HG02588 (cell line): ENCODE measurements around the gene MAGI2.

Experiments used
- ATAC-seq: cut with Tn5 transposase; IDR thresholded peaks from one replicate; pipeline ENCODE4 v1.9.1; 2021; ENCODE audit warnings: mild to moderate bottlenecking, moderate library complexity; ENCODE audit not compliant: unreplicated experiment

The MAGI2 gene

DNA sequence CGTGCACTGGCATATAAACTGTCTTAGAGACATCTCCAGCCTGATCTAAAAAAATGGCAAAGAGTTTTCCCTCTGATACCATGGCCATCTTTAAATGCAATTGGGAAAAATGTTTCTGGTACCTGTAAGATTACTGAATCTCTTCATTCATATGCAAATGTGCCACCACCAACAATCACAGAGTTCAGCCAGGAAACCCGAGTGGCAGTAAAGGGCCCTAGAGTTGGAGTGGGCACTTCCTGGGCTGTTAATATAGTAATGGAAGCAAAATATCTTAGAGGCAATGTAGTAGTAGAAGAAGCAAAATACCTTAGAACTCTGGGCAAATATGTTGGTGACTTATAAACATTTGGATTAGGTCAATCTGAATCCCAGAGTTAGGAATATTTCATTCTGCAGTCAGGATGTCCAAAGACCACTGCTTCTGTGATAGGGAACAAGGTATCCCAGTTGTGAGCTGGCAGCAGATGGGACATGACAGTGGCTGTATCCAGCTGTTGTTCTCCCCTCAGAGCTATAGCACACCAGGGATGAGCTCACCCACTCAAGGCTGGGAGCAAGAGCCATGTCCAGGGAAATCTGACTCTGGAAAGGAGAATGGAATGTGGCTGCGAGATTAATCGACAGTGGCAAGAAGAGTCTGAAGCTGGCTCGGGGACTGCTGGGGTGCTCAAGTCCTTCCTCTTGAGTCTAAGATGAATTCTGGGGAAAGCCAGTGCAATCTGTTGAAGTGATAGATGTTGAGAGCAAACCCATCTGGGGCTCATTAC is 1322.8 kb downstream of the MAGI2 start:
- ATAC-seq: no peak

GRCh38 chr7:78129865-78130264 is 1323.6 kb downstream of the MAGI2 start:
- ATAC-seq: no peak

GRCh38 chr7:78127009-78127408 is 1326.5 kb downstream of the MAGI2 start:
- no peak for ATAC-seq

DNA sequence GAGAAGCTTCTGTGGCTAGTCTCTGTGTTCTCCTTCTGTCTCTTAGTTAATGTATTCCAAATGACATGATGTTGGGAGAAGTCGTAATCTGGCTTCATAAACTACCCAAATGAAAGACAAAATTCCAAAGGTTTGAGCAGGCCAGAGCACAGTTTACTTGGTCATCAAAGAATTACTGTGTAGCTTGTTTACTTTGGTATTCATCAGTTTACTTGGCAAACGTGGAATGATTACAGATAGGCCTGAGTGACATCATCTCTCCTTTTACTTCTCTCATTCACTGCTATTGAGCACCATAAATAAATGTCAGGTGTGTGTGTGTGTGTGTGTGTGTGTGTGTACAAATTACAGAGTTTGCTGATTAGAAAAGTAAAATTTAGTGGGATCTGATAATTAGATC is 1327.6 kb downstream of the MAGI2 start:
- ATAC-seq: no peak

GRCh38 chr7:78124216-78124615 is 1329.3 kb downstream of the MAGI2 start:
- no peak for ATAC-seq

DNA sequence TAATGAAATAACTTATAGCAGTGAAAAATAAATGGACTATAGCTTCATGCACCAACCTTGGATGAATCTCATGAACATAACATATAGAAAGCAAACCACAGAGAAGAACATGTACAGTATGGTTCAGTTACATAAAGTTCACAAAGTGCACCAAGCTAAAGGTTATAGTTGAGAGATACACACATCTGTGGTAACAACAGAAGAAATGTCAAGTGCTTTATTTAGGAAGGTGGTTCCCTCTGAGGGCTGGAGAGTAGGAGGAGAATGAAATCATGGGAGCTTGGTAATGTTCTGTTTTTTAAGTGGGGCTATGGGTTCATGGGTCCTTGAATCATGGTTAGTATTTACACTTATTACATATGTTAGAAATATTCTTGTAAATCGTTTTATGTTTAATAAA is 1331.6 kb downstream of the MAGI2 start:
- no peak for ATAC-seq

DNA sequence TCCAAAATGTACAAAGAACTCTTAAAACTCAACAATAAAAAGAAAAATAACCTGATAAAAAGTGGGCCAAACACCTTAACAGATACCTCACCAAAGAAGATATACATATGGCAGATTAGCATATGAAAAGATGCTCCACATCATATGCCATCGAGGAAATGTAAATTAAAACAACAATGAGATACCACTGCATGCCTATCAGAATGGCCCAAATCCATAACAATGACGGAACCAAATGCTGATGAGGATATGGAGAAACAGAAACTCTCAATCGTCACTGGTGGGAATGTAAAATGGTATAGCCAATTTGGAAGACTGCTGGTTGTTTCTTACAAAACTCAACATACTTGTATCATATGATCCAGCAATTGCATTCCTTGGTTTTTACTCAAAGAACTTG is 1335.0 kb downstream of the MAGI2 start:
- ATAC-seq: no peak

DNA sequence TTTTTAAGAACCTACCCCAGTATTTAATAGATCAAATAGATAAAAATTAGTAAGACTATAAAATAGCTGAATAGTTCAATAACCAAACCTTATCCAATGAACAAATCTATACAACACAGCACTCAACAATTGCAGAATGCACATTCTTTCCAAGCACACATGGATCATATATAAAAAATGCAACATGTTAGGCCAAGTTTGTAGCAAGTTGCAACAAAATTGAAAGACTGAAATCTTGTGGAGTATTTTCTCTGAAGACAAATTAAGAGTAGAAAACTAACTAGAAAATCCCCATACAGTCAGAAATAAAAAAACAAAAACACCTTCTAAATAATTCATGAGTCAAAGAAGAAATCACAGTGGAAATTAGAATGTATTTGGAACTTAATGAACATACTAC is 1337.6 kb downstream of the MAGI2 start:
- ATAC-seq: no peak

GRCh38 chr7:78114993-78115392 is 1338.5 kb downstream of the MAGI2 start:
- ATAC-seq: no peak

GRCh38 chr7:78112488-78112887 is 1341.0 kb downstream of the MAGI2 start:
- no peak for ATAC-seq

DNA sequence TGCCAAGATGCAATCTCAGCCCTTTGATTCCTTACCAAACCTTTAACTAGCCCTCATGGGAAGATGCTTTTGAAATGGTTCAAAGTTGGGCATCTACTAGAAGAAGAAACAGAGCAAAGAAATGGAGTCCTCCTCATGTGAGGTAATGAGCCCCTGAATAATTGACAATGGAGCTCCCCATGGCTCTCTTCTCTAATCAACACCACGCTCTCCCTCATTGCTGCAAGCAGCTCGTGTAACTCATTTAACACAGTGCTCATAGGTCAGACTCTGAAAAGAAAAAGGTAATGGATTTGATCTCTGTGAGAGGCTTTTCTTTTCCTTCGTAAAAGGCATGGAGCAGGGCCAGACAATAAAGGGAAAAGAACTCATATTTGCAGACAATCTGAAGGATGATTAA is 1342.1 kb downstream of the MAGI2 start:
- ATAC-seq: no peak

- no peak for ATAC-seq
Measured at GRCh38 chr7:78103475-78103874, 1350.0 kb downstream of the MAGI2 start.

GRCh38 chr7:78101076-78101475 is 1352.4 kb downstream of the MAGI2 start:
- ATAC-seq: no peak

DNA sequence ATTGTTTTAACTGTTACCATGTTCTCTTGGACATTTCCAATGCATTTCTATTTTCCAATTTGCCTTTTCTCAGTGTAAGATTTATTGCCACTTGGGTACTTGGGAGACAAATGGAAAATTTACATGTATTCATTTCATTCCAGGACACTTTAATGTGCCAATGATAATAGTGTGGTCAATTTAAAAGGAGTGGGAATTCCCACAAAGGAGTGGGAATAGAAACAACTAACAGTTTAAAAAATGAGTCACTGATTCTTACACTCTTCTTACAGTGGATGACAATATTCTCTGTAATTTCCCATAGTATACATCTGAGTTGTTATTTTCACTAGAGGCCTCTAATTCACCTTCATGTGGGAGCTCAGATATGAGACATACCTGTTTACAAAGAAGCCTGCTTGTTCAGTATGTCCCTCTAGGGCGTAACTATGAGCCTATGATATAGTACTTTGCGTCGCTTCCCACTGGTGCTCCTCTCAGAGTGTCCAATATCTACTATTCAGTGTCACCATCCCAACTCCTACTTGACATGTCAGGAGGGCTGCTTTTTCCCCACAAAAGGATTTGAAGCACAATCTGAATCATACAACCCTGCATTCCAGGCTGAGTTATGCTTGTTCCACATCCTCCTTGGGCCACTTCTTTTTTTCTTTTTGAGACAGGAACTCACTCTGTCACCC is 1353.6 kb downstream of the MAGI2 start:
- ATAC-seq: no peak

DNA sequence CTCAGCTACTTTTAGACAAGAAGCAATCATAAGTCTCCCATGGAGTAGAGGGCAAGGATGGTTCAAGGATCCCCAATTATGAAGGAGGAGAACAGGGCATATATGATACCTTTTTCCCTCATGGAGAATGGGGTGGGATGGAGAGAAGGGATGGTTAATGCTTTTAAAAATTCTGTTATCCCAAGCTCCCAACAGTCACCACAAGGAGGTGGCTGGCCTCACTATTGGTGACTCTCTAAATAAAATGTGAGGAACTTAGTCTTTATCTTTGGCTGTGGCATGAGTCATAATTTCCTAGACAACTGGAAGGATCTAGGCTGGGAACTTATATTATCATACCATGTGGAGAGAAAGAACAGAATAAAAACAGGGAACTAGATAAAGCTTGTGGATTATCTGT is 1357.9 kb downstream of the MAGI2 start:
- no peak for ATAC-seq

- no peak for ATAC-seq
Measured at GRCh38 chr7:78092331-78092730, 1361.1 kb downstream of the MAGI2 start.

DNA sequence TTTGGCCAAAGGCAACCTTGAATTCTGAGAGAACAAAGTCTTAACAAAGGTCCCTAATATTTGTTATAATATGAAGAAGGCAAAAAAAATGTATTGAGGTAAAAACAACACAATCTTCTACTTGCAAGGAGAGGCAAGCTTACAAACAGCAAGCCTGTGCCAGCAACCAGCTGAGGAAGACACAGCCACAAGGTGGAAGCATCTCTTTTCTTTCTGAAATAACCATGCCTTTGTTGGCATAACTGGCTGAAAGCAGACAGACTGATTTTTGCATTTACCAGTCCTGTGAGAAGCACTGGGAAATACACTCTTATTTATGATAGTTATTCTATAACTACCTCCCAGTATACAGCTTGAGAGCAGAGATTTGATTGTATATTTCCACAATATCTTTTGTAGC is 1362.9 kb downstream of the MAGI2 start:
- ATAC-seq: no peak

DNA sequence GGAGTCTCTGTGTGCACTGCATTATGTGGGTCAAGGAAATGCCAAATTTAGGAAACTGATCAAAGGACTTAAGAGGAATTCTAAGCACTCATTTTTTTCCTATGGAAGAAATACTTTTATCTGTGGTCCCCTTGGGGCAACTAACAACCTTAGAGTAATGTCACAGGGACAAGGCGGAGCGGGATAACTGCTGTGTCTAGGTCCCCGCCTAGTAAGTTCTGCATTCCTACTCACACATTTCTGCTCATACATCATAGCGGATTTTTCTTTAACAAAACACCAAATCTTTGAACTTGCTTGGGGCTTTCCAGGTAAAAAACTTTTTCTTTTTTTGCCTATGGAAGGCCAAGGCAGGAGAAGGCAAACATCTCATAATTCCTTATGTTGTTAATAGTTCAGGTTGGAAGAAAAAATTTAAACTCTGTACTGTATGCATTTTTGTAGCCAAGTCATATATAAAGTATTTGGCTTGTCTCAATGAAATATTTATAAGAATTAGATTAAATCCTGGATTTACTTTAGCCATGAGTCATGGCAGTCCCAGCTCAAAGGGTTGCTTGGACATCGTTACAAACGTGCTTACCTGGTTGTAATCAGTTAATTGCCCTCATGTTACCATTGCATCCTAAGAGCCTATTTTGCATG is 1369.9 kb downstream of the MAGI2 start:
- ATAC-seq: no peak

DNA sequence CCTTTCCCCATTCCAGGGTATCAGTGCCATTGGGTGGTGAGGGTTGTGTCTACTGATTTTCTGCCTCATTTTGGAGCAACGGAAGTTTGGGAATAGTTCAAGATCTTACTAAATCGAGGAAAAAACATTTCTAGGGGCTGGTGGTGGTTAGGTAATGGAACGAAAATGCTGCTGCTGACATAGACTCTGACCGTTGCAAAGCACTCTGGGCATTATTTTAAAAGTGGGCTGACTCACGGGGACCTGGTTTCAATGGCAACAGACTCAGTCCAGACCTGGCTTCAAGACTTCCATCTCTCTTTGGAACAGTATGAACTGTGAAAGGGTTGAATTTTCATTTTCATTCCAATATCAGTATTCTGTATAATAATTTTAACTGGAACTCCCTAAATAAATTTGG is 1370.9 kb downstream of the MAGI2 start:
- no peak for ATAC-seq

GRCh38 chr7:78081888-78082287 is 1371.6 kb downstream of the MAGI2 start:
- no peak for ATAC-seq

DNA sequence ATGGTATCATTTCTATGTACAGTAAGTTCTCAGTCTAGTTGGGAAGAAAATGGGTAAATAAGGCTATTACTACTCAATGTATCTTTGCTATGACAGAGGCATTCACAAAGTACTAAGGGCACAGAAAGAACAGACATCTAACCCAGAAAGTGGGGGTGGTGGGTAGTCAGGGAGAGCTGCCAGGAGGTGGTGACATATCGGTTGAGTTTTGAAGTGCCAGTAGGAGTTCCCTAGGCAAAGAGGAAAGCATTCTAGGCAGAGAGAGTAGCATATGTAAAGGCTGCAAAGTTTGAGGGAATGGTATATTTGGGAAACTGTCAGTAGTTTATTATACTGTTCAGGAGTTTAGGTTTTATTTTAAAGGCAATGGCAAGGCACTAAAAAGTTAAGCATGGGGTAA is 1372.1 kb downstream of the MAGI2 start:
- ATAC-seq: no peak

DNA sequence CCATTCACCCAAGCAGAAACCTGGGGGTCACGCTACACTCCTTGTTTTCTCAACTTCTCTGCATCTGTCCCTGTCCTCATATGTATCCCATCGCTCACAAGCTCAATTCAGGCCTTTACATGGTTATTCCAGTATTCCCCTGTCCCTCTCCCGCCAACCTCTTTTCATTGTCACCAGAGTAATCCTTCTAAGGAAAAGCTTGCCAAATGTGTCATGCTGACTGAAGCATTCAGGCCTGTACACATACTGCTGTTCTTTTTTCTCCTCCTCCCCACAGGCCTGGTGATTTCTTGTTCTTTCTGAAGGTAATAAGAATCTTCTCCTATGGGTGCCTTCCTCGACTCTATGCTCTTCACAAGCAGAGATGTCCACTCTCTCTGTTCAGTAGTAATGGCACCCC is 1372.7 kb downstream of the MAGI2 start:
- ATAC-seq: no peak
